GM21529 (cell line): ENCODE data around the gene PGBD2.
"Not testable (repeated sequence)": the region's sequence is repeated elsewhere in the genome, so short reads cannot be mapped to it uniquely, and the experiment has no call there.

Experiments
- ATAC-seq: cut with Tn5 transposase; IDR thresholded peaks from one replicate; pipeline ENCODE4 v1.9.1; 2021; ENCODE audit not compliant: unreplicated experiment

Gene PGBD2

GRCh38 chr1:248924696-248925532 is 18.9 kb downstream of the PGBD2 start:
- peak; percentile 90 for ATAC-seq

DNA sequence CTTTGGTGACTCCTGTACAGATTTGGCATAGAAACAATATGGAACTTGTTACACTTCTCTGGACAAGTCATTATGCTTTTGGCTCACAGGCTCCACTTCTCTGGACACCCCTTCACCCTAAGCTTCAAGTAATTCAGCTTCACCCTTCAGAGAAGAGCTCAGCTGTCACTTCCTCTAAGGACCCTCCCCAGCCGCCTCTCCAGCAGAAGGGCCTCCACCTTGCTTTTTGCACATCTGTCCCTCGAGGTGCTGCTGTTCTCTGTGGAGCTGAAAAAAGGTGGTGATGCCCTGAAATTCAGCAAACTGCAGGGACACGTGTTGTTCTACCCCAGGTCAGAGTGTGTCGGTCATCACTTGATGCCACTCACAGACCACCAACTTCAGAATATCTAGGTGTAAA is 19.8 kb downstream of the PGBD2 start:
- not testable (repeated sequence) for ATAC-seq

DNA sequence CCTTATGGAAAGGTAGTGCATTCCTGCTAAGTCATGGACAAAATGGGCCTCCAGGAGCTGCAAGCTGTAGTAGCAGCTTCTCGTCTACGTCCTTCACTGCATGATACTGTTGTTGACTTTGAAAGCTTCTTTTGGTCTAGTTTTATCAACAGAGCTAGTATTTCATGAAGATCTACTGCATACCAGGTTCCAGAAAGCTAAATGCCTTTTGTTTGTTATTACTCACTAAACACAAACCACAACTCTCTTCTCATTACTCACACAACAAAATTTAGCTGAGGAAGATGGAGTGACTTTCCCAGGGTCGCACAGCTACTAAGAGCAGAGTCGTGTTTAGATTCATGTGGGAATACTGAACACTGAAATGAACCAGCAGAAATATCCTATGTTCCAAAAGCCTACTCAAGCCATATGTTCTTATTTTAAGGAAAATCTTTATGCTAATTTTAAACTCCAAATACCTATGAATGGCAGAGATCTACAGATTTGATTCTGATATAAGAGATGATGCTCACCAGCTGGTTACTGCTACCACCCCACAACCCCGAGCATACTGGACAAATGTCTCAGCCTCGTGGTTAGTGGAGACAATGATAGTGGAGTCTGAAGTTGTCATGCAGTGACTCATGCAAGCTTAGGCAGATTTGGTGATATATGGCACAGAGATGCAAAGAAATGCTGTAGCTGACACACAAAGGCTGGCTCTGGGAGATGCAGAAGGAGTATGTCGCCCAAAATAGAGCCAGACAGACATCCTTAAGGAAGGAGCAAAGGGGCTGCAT is 20.6 kb downstream of the PGBD2 start:
- ATAC-seq = no peak

GRCh38 chr1:248927283-248927682 is 21.2 kb downstream of the PGBD2 start:
- not testable (repeated sequence) for ATAC-seq

GRCh38 chr1:248928122-248928521 is 22.1 kb downstream of the PGBD2 start:
- not testable (repeated sequence) for ATAC-seq

- ATAC-seq = not testable (repeated sequence)
Observed at GRCh38 chr1:248930037-248930436, 24.0 kb downstream of the PGBD2 start.

DNA sequence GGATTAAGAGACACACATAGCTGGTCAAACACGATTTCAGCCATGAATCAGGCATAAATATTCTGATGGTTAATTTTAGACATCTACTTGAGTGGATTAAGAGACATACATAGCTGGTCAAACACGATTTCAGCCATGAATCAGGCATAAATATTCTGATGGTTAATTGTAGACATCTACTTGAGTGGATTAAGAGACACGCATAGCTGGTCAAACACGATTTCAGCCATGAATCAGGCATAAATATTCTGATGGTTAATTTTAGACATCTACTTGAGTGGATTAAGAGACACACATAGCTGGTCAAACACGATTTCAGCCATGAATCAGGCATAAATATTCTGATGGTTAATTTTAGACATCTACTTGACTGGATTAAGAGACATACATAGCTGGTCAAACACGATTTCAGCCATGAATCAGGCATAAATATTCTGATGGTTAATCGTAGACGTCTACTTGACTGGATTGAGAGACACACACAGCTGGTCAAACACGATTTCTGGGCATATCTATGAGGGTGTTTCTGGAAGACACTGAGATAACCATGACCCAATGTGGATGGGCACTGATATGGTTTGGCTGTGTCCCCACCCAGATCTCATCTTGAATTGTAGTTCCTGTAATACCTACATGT is 32.3 kb downstream of the PGBD2 start:
- ATAC-seq = not testable (repeated sequence)

DNA sequence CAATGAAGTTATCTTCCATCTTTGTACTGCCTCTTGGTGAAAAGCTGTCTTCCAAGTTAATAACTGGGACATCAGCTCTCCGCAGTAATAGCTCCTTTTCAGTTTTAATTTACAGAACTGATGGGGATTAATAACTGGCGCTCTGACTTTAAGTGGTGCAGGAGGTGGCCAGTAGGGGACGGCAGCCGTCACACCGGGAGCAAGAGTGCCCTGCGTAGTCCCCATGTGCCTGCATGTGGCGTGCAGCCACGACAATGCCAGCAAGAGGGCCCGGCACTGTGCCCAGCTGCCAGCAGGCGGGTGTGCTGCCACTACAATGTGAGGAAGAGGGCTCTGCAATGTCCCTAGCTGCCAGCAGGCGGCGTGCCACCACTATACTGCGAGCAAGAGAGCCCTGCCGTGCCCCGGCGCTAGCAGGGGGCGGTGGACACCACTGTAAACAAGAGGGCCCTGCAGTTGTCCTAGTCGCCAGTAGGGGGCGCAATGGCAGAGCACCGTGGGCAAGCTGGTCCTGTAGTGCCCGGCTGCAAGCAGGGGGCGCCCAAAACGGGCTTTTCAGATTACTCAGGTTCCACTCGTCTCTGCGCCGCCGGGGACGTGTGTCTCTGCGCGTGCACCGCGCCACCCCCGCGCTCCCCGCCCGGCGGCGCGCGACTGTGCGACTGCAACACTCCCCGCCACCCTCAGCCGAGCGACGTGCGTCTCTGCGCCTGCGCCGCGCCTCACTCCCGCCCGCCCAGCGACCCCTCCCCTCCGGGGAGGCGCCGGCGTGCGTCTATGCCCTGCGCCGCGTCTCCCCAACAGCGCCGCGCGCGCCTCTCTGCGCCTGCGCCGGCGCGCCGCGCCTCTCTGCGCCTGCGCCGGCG is 38.3 kb downstream of the PGBD2 start:
- ATAC-seq = not testable (repeated sequence)

DNA sequence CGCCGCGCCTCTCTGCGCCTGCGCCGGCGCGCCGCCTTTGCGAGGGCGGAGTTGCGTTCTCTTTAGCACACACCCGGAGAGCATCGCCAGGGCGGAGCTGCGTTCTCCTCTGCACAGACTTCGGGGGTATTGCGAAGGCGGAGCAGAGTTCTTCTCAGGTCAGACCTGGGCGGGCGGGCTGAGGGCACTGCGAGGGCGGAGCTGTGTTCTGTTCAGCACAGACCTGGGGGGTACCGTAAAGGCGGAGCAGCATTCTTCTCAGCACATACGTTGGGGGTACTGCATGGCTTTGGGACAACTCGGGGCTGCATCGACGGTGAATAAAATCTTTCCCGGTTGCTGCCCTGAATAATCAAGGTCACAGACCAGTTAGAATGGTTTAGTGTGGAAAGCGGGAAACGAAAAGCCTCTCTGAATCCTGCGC is 39.0 kb downstream of the PGBD2 start:
- not testable (repeated sequence) for ATAC-seq

DNA sequence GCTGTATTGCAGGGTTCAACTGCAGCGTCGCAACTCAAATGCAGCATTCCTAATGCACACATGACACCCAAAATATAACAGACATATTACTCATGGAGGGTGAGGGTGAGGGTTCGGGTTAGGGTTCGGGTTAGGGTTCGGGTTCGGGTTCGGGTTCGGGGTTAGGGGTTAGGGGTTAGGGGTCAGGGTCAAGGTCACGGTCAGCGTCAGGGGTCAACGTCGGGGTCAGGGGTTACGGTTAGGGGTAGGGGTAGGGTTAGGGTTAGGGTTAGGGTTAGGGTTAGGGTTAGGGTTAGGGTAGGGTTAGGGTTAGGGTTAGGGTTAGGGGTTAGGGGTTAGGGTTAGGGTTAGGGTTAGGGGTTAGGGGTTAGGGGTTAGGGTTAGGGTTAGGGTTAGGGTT is 39.4 kb downstream of the PGBD2 start:
- ATAC-seq = not testable (repeated sequence)

- ATAC-seq = not testable (repeated sequence)
Observed at GRCh38 chr1:248945856-248946416, 39.9 kb downstream of the PGBD2 start.
